GM21529 (cell line): ENCODE measurements around the gene DNAH5.

Experiments used
- ATAC-seq: cut with Tn5 transposase; IDR thresholded peaks from one replicate; pipeline ENCODE4 v1.9.1; 2021; ENCODE audit not compliant: unreplicated experiment

The DNAH5 gene

DNA sequence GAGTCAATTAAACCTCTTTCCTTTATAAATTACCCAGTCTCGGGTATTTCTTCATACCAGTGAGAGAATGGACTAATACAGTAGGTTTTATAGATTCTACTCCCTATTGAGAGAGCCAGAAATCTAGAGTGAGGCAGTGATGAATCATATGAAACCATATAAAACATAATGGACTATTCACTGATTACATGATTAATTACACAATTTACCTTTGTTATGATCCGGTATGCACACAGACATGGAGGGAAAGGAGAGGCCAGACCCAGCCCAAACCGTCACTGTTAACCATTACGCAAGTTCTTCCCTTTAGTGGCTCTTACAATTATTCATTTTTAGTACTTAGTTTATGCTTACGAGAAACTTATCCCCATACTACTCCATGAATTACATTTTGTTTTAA is 205.0 kb downstream of the DNAH5 start:
- no peak for ATAC-seq

DNA sequence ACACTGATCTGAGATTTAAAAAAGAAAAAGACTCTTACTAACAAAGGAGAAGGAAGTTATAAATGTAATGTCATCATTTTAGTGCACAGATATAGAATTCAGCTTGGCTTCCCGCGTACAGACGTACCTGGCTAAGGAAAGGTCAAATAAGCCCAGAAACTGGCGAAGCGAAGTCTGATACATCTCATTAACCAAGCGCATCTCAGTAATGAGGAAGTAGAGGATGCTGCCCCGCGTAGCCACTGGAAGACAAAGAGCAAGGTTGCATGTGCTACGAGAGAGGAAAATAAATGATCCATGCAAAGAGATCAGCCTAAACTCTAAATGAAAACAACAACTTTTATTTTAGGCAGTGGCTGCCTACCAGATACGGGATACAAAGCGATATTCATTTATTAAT is 208.8 kb downstream of the DNAH5 start:
- ATAC-seq, result no peak

DNA sequence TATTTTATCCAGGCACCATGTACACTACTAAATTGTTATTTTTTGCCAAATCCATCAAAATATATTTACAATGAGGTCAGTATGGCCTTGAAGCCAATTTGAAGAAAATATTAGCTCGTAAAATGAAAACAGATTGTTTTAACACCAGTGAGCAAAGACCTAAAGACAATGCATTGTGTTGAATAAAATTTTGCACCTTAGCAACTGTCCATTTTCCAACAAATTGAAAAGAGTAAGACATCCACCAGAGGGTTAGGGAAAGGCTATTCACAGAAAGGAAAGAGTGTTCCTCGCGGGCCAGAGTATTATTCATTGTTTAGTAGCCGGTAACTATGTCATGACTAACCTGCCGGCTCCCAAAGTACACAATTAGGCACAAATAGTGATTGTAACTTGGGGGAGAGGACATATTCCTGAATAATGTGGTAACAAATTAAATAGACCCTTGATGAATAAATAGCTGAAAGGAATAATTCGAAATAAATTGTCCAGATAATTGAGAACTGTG is 213.3 kb downstream of the DNAH5 start:
- no peak for ATAC-seq

DNA sequence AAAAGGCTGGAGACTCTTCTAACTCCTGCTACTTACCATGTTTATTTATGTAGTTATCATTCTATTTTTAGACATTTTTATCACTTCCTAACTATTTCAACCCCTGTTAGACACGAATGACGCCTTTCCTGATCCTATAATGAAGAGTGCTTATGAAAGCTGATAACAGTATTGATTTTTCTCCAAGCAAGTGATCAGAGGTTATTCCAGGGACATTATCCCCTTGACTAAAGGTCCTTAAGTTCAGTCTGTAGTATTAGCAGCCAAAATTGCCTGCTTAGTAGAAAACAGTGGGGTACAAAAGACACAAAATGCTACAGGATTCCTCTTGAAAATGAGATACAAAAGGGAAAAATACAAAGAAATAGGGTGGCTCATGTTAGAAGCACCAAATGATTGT is 235.6 kb downstream of the DNAH5 start:
- no peak for ATAC-seq

- ATAC-seq, result no peak
Measured at GRCh38 chr5:13708432-13708831, 236.1 kb downstream of the DNAH5 start.

DNA sequence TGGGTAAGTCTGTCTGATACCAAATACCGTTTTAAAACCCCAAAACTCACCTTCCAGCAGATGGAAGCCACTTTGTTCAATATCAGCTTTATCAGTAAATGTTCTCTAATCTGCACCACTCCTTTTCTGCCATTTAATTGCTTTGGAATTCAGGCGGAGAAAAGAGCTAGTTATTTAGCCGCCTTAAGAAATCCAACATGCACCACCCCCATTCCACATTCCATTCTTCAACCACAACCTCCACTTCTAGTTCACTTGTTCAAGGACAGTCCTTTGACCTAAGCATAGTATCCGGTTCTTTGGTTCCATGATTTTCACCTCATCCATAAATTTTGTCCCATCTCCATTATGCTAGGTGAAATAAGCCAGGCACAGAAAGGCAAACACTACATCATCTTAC is 240.1 kb downstream of the DNAH5 start:
- no peak for ATAC-seq

DNA sequence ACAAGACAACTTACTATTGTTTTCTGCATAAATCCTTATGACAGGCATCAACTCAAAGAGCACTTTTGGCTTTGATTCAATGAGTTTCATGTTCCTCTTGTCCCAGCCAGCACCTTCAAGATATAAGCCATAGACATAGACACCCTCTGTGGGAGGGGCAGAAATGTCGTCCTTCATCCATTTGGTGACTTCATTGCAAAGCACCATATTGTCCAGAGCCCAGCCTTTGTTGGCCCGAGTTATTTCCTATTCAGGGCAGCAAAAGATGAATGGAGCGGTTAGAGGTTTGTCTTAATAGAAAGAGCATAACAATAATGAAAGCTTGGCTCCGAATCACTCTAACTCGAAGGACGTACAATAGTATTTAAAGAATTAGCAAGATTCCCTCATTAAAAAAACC is 243.9 kb downstream of the DNAH5 start:
- no peak for ATAC-seq

GRCh38 chr5:13698885-13699284 is 245.6 kb downstream of the DNAH5 start:
- no peak for ATAC-seq

GRCh38 chr5:13695076-13695712 is 249.3 kb downstream of the DNAH5 start:
- no peak for ATAC-seq

GRCh38 chr5:13692172-13692571 is 252.3 kb downstream of the DNAH5 start:
- ATAC-seq, result no peak

DNA sequence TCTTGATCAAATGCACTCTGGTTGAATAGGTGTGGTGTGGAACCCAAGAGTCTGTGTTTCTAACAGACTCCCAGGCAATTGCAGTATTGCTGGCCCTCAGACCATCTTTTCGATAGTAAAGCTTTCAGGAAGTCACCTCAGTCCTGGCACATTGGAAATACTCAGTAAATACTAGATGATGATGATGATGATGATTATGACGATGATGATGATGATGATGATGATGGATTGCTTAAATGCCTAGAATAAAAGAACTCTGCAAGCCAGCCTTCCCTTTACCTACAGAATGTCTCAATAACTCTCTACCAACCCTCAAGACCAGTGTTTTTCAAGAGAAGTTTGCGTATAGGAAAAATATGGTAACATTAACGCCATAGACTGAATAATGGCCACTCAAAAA is 268.0 kb downstream of the DNAH5 start:
- no peak for ATAC-seq

DNA sequence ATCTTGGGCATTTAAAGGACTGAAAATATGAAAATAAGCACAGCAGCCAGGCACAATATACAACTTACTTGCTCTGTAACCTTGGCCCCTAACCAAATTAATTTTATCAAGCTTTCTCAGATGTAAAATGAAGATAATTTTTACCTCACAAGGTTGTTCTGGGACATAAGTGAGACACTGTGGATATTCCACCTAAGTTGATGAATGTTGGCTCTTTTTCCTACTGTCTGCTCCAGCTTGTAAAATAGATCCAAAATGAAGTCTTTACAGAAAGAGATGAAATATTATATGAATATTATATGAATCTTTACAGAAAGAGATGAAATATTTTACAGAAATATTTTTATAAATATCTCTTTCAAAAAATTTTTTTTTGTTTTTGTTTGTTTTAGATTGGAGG is 270.1 kb downstream of the DNAH5 start:
- no peak for ATAC-seq

DNA sequence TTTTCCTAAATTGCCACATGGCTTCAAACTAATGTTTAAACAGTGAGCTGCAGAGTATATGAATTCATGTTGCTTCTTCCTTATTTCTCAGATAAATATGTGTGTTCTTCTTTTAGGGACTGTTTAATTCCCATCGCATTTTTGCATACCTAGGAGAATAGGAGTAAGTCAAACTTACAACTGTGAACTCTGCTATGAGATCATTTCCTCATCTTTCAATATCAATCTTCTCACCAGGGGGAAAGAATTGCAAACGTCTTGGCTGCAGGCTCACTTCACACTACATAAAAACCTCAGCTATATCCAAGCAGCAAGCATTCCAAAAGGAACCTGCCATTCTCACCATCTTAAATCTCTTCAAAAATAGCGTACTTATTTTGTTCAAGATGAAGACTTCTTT is 271.0 kb downstream of the DNAH5 start:
- ATAC-seq, result no peak

- no peak for ATAC-seq
Measured at GRCh38 chr5:13664377-13664776, 280.1 kb downstream of the DNAH5 start.

- no peak for ATAC-seq
Measured at GRCh38 chr5:13662626-13663025, 281.9 kb downstream of the DNAH5 start.

DNA sequence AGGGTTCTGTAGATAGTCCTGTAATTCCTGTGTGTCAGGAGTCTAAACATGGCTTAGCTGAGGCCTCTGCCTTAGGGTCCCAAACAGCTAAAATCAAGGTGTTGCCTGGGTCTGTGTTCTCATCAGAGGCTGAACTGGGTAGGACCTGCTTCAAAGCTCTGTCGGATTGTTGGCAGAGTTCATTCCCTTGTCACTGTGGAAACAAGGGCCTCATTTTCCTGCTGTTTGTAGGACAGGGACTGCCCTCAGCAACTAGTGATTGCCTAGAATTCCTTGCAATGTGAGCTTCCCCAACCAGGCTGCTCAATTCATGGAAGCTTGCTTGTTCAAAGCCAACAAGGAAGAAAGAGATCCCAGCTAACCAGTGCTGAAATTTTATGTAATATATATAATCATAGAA is 283.2 kb downstream of the DNAH5 start:
- no peak for ATAC-seq

GRCh38 chr5:13660072-13660471 is 284.4 kb downstream of the DNAH5 start:
- no peak for ATAC-seq

- ATAC-seq, result no peak
Measured at GRCh38 chr5:13659391-13659790, 285.1 kb downstream of the DNAH5 start.

DNA sequence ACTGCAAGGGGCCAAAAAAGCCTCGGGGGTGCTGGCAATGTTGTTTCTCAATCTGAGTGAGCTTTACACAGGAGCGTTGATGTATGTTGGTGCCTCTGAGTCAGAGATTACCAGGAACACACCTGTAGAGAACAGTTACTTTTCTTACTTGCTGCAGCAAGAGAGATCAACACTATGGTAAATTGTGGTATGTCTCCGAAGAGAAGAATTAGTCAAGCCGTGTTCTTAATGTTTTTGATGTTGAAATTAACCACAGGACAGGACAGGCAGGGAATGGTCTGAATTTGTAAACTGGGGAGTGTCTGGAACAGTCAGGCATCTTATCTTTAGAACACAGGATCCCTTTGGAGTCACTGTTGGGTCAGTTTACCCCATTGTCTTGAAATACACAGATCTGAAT is 285.7 kb downstream of the DNAH5 start:
- ATAC-seq, result no peak

DNA sequence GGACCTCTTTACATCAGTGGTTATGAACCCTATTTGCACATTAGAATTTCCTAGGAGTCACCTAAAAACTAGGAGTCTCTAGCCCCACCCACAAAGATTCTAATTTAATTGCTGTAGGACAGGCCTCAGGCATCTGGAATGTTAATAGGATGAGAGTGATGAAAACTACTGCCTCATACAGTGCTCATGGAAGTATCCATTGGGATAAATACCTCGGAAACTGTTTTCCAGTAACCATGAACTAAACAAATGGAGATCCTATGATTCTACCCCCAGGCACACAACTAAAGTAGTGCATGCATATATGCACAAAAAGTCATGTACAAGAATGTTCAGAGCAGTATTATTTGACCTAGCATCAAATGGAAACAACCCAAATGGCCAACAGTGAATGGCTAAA is 286.3 kb downstream of the DNAH5 start:
- ATAC-seq, result no peak

DNA sequence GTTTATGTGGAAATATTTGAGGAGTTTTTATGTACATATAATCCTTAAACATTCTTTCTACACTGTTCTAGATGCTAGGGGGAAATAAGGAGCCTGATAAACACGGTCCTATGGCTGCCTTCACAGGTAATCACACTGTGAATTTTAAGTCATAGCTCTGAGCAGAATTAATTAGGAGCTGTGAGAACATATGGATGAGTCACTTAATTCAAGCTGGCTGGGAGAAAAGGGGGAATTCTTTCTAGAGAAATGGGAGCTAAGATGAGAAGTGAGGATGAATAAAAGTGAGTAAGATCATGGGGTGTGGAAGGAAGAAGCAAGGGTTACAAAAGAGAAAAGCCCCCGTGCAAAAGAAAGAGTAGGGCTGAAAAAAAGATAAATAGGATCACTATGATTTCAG is 290.8 kb downstream of the DNAH5 start:
- no peak for ATAC-seq

DNA sequence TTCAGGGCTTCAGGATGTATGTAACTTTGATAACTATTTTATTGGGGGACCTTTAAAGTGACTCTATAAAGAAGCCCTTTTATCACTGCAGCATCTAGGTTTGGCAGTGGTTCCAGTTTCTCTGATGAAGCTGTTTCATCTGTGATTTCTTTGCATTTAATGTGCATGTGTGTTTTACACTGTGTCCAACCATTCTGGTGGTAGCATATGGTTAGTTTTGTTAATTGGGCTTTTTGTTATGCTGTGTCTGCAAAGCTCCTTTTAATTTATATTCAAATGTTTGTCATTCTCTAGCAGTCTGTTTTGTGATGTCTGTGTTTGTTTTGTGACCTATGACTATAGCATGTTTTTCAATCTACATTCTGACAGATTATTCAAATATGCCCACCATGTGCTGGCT is 294.8 kb downstream of the DNAH5 start:
- ATAC-seq, result no peak

- no peak for ATAC-seq
Measured at GRCh38 chr5:13648822-13649221, 295.7 kb downstream of the DNAH5 start.
